Activated CD4-positive, alpha-beta T cell treated with anti-CD3 and anti-CD28 coated beads for 1 hour (primary cell): Measurements from ENCODE around the gene RIMKLB.

Source experiments
- DNase-seq: peaks from one replicate; pipeline ENCODE4 v3.0.0-alpha.2; 2020

Gene RIMKLB

DNA sequence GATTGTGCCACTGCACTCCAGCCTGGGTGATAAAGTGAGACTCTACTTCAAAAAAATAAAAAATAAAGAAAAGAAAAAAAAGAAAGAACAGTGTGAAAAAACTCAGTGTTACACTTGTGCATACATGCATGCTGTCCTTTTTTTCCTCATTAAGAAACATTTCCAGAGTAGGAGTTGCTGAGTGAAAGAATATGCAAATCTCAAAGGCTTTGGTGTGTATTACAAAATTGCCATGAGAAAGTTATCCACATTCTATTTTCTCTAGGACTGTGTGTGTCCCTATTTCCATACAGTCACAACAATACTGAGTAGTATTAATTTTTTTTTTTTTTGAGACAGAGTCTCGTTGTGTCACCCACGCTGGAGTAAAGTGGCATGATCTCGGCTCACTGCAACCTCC lies 123.8 kb downstream of the RIMKLB start:
- no peak for DNase-seq

DNA sequence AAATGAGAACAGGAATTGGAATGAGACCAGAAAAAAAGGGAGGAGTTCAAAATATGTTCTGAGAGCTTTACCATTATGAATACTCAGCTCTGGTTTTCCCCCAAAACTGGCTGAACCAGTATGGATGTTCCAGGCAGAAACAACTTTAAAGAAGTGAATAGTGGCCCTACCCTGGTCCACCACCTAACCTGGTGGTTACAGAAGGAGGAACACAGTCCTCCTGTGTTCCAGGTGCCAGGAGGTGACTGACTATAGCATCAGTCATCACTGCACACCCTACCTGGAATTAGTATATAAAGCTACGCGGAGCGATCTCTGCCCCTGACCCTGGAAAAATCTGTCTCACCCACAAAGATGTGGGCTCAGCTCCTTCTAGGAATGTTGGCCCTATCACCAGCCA lies 124.5 kb downstream of the RIMKLB start, which contains the start of gene A2ML1:
A2ML1 (plus strand) TSS at position 324 of the 400 bp plus-strand sequence; CDS start at position 355, 31 bp downstream.
- no peak for DNase-seq

DNA sequence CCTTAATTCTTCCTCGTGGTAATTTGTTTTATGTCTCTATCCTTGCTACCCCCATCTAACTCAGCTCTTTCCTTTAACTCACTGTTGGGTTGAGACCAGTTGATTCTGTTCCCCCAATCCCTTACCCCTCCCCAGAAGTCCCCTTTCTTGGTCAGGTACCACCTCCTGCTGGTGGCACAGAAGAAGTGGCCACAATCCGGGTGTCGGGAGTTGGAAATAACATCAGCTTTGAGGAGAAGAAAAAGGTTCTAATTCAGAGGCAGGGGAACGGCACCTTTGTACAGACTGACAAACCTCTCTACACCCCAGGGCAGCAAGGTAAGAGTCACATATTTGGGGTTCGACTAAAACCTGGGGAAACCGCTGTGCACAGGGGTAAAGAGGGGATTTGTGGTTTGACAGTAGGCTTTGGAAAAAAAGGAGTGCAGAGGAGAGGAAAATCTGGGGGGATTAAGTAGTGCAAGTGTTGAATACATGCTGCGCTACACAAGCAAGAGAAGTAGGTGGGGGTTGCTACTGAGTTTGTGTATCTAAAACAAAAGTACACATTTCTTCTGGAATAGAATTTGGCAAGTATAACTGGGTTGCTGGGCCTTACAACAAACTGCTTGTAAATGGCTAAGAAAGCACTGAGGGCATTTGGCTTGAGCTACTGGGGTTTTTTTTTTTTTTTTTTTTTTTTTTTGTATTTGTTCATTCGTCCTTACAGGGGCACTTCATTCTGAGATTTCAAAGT lies 125.9 kb downstream of the RIMKLB start:
- no peak for DNase-seq

DNA sequence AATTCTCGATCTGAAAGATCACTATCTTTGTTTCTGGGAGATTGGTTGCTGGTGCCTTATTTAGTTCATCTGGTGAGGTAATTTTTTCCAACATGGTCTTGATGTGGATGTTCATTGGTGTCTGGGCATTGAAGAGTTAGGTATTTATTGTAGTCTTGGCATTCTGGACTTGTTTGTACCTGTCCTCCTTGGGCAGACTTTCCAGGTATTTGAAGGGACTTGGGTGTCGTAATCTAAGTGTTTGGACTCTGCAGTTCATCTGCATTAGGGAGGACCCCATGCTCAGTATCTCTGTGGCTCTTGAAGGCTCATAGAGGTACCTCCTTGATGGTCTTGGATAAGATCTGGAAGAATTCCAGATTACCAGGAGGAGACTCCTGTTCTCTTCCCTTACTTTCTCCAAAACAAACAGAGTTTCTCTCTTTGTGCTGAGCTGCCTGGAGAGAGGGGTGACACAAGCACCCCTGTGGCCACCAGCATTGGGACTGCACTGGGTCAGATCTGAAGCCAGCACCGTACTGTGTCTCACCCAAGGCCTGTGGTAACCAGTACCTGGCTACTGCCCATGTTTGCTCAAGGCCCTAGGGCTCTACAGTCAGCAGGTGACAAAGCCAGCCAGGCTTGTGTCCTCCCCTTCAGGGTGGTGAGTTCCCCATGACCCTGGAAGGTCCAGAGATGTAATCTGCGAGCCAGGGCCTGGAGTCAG lies 129.9 kb downstream of the RIMKLB start:
- no peak for DNase-seq

DNA sequence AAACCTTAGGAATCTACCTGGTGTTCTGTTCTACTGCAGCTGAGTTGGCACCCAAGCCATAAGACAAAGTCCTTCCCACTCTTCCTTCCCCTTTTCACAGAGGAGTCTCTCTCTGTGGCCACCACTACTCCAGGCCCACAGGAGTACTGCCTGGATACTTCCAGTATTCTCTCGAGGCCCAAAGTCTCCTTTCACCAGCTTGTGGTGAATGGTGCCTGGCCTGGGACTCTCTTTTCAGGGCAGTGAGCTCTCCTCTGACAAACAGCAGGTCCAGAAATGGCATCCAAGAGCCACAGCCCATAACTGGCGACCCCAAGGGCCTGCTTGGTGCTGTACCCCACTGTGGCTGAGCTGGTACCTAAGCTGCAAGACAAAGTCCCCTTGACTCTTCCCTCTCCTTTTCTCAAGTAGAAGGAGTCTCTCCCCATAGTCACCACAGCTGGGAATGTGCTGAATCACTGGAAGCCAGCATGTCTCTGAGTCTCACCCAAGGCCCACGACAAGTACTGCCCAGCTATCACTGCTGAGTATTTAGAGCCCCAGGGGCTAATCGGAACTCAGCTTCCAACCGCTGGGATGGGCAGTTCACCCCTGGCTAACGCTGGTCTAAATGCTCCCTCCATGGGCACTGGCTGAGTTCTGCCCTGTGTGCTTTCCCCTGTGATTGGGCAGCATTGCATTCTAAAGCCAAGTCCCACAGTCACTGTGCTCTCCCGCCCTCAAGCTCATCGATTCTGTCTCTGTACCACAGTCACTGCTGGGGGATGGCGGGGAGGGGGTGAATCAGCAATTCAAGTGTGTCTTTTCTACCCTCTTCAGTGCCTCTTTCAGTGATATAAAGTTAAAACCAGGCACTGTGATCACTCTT lies 130.7 kb downstream of the RIMKLB start:
- no peak for DNase-seq

DNA sequence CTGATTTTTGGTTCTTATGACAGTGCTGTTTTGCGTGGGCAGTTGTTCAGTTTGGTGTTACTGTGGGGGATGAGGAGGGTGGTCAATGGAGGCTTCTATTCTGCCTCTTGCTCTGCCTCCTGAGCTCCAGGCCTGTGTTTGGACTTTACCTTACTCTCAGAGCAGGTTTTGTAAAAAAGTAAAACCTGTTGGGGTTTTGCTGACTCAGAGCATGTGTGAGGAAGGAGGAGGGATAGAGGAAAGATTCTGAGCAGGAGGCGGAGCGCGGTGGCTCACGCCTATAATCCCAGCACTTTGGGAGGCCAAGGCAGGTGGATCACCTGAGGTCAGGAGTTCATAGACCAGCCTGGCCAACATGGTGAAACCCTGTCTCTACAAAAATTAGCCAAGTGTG lies 131.3 kb downstream of the RIMKLB start:
- DNase-seq: no peak

DNA sequence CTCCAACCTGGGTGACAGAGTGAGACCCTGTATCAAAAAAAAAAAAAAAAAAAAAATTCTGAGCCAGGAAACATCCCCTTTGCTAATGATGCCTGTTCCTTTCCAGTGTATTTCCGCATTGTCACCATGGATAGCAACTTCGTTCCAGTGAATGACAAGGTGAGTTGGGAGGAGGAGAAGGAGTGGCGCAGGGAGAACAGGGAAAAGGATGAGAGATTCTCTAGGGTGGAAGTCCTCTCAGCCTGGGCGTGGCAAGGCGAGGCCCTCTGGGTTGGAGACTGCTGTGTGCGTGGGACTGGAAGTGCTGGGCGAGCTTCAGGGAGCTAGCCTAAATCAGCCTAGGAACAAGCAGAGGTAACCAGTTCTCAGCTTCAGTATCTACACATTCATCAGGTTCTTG lies 131.8 kb downstream of the RIMKLB start:
- no peak for DNase-seq

DNA sequence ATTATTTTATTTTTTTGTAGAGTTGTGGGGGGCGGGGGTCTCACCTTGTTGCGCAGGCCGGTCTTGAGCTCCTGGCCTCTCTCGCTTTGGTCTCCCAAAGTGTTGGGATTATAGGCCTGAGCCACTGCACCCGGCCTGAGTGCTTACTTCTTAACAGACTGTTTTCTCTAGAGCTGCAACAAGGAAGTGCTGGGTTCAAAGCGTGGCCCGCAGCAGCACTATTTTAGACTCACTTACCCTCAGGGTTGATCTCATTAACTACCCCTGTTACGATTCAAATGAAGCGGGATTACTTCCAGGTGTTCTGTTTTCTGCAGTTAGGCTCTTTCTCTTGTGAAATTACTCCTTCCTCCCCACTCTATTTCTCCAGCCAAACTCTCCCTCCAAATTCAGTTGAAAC lies 133.3 kb downstream of the RIMKLB start:
- no peak for DNase-seq

DNA sequence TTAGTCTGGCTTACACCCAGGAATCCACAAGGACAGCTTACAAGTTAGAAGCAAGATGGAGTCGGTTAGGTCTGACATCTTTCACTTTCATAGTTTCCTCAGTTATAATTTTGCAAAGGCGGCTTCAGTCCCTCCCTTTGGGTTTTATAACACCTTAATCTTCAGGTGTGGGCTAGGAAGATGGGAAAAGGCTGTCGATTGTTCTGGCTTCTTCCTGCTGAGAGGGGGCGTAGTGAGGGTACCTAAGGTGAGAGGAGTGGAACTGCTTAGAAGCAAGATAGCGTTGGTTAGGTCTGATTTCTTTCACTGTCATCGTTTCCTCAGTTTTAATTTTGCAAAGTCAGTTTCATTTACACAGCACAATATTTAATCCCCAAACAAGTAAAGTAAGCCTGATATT lies 134.7 kb downstream of the RIMKLB start:
- no peak for DNase-seq
